ENCODE results near the gene ERC2.
"Not testable (repeated sequence)": the region's sequence is repeated elsewhere in the genome, so short reads cannot be mapped to it uniquely, and the experiment has no call there.

ERC2 gene

GRCh38 chr3:56081246-56081645 is 387.0 kb downstream of the ERC2 start:
- DNase-seq (ENCODE audit: low read depth in 1 of 2, low spot score in 1 of 2), result no peak

DNA sequence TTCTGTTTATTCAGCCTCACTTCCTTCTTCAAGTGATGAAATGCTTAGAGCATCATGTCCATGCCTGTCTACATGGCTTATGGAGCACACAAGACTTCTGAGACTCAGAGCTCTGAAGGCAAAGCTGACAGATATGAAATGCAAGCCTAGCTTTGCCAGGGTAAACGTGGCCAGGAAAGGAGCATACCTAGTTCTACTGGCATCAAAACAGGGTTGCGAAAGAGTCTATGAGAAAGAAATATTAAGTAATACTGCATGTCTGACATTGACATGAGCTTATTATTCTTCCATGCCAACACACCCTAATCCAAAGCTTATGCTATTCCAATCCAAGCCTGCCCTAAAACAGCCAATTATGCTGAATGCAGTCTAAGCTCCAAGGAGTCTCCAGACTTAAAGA is 391.5 kb downstream of the ERC2 start:
- DNase-seq (ENCODE audit: low read depth in 1 of 2, low spot score in 1 of 2), result no peak

GRCh38 chr3:56075089-56075488 is 393.2 kb downstream of the ERC2 start:
- no peak for DNase-seq (ENCODE audit: low read depth in 1 of 2, low spot score in 1 of 2)

GRCh38 chr3:56069766-56070165 is 398.5 kb downstream of the ERC2 start:
- DNase-seq (ENCODE audit: low read depth in 1 of 2, low spot score in 1 of 2), result no peak

DNA sequence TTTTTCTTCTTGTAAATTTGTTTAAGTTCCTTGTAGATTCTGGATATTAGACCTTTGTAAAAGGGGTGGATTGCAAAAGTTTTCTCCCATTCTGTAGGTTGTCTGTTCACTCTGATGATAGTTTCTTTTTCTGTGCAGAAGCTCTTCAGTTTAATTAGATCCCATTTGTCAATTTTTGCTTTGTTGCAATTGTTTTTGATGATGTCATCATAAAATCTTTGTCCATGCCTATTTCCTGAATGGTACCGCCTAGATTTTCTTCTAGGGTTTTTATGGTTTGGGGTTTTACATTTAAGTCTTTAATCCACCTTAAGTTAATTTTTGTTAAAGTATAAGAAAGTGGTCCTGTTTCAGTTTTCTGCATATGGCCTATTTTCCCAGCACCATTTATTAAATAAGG is 401.9 kb downstream of the ERC2 start:
- DNase-seq (ENCODE audit: low read depth in 1 of 2, low spot score in 1 of 2), result not testable (repeated sequence)

DNA sequence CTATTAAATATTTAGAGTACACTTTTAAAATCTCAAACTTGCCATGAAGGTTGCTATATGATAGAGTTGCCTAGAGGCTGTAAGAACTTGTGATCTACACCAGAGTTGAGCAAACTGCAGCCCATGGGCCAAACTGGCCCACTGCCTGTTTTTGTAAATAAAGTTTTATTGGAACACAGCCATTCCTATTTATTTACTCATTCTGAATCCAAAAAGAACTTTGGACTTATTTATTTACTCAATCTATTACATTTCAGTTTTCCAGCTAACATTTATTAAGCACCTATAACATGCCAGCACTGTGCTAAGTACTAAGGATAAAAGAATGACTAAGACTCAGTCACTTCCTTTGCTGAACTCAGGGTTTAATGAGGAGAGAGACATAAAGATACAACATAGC is 403.6 kb downstream of the ERC2 start:
- no peak for DNase-seq (ENCODE audit: low read depth in 1 of 2, low spot score in 1 of 2)

- no peak for DNase-seq (ENCODE audit: low read depth in 1 of 2, low spot score in 1 of 2)
Measured at GRCh38 chr3:56061279-56061626, 407.0 kb downstream of the ERC2 start.

- no peak for DNase-seq (ENCODE audit: low read depth in 1 of 2, low spot score in 1 of 2)
Measured at GRCh38 chr3:56060521-56061278, 407.6 kb downstream of the ERC2 start.

DNA sequence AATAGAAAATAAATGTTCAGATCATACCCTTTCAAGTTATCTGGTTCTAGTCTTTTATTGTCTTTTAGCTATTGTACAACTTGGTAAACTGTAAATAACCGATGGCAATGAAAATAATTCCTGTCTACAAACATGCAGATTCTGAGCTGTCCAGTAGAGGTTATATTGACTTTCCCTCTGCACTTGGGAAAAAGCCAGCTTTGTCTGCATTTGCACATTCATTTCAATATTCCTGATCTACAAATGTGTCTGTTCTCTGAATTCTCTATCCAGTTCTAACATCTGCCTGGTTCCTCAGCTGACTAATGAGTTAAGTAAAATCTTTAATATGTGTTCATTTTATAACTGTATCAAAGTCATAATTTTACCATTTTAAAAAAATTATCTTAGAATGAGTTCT is 408.5 kb downstream of the ERC2 start:
- no peak for DNase-seq (ENCODE audit: low read depth in 1 of 2, low spot score in 1 of 2)

- no peak for DNase-seq (ENCODE audit: low read depth in 1 of 2, low spot score in 1 of 2)
Measured at GRCh38 chr3:56055951-56056350, 412.3 kb downstream of the ERC2 start.

DNA sequence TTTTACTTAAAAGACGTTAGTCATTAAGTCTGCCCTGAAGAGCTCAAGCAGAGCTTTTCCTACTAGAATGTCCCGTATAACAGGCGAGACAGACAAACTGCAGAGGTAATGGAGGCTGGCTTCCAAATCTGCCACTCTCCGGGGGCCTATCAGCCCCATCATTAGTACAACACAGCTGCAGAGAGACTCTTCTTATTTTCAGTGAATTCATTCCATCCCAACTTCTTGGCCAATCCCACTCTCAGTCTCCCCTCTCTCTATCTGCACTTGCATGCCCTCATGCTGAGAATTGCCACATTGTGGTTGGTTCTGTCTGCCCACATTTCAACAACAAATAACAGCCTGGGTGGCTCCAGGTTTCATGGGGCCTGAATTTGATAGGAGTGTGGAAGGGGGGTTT is 412.7 kb downstream of the ERC2 start:
- DNase-seq (ENCODE audit: low read depth in 1 of 2, low spot score in 1 of 2), result no peak

- no peak for DNase-seq (ENCODE audit: low read depth in 1 of 2, low spot score in 1 of 2)
Measured at GRCh38 chr3:56054844-56055243, 413.4 kb downstream of the ERC2 start.

DNA sequence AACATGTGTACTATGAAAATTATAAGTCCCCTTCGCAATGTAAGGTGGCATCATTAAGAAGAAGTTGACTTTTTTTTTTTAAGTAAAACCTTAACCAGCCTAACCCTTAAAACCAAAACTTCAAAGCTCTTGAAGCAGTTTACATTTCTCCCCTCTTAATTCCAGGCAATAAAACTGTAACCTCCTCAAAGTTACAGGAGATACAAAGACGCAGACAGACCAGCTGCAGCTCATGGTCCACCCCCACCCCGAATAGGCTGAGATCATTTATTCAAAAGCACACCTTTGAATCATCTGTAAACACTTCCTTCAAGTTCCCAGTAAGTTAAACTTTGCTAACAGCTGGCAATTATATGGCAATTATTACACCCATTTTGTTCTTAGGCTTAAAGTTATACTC is 414.5 kb downstream of the ERC2 start:
- no peak for DNase-seq (ENCODE audit: low read depth in 1 of 2, low spot score in 1 of 2)

- no peak for DNase-seq (ENCODE audit: low read depth in 1 of 2, low spot score in 1 of 2)
Measured at GRCh38 chr3:56052188-56052587, 416.1 kb downstream of the ERC2 start.

GRCh38 chr3:56051052-56051451 is 417.2 kb downstream of the ERC2 start:
- no peak for DNase-seq (ENCODE audit: low read depth in 1 of 2, low spot score in 1 of 2)

DNA sequence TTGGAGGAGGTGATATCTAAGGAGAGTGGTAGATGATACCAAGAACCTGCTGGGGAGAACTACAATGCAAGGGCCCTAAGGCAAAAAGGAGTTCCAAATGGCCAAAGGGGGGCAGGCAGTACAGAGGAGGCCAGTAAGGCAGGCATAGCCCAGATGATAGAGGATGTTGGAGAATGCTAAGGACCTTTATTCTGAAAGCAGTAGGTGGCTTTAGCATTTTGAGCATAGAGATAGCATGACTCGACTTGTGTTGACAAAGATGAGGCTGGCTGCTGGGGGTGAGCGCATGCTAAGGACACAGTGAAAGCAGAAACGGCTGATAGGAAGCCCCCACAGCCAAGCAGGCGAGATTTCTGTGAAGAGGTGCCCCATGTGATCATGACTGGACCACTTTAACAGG is 419.3 kb downstream of the ERC2 start:
- no peak for DNase-seq (ENCODE audit: low read depth in 1 of 2, low spot score in 1 of 2)

DNA sequence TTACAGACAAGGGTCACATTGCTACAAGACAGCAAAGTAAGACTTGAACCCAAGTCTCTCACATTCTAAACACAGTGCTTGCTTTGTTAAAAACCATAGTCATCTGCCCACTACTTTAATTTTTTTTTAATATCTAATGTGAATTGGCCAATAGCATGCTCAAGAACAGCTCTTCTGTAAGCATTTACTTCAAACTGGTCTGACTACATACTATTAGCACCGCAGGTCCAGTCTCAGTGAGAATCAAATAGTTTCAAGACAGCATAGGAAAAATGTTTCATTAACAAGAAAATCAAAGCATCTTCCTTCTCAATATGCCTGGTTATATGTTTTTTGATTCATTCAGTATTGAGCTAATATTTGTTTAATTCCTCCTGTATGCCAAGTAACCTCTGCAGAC is 419.9 kb downstream of the ERC2 start:
- no peak for DNase-seq (ENCODE audit: low read depth in 1 of 2, low spot score in 1 of 2)

DNA sequence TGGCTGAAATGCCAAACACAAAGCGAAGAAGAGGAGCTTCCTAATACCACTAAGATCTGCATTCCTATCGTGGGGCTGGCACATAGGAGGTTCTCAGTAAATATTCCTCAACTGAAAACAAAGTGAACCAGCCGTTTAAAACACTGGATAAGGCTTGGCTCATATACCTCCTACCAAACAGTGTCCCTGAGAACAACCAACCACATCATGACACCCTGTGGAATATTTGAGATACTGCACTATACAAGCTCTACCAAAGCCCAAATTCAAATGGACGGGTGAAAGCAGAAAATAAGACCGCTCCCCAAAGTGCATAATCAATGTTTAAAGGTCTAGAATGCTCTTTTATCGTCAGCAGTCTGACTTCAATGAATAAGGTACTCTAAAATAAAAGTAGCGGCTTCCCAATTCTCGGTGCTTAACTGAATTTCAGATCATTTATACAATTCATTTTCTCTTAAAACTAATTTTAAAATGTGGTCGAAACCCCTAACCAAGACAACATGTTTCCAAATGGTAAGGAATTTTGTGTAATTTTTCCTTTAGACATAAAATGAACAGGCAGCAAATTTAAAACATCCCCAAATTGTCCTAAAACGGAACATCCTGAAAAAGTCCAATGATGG is 425.8 kb downstream of the ERC2 start:
- DNase-seq (ENCODE audit: low read depth in 1 of 2, low spot score in 1 of 2), result no peak

DNA sequence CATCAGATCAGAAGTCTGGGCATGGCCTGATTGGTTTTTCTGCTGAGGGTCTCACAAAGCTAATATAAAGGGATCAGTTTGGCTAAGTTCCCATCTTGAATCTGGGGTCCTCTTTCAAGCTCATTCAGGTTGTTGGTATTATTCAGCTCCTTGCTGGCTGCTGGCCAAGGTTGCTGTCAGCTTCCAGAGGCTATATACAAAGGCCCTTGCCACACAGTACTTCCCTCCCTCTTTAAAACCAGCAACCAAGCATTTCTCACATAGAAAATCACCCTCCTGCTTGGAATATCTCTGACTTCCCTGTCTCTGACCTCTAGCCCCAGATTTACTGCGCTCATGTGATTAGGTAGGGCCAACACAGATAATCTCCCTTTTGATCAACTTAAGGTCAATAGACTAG is 442.9 kb downstream of the ERC2 start:
- DNase-seq (ENCODE audit: low read depth in 1 of 2, low spot score in 1 of 2), result no peak

- DNase-seq (ENCODE audit: low read depth in 1 of 2, low spot score in 1 of 2), result no peak
Measured at GRCh38 chr3:56023546-56023945, 444.7 kb downstream of the ERC2 start.

- no peak for DNase-seq (ENCODE audit: low read depth in 1 of 2, low spot score in 1 of 2)
Measured at GRCh38 chr3:56022619-56023018, 445.6 kb downstream of the ERC2 start.

DNA sequence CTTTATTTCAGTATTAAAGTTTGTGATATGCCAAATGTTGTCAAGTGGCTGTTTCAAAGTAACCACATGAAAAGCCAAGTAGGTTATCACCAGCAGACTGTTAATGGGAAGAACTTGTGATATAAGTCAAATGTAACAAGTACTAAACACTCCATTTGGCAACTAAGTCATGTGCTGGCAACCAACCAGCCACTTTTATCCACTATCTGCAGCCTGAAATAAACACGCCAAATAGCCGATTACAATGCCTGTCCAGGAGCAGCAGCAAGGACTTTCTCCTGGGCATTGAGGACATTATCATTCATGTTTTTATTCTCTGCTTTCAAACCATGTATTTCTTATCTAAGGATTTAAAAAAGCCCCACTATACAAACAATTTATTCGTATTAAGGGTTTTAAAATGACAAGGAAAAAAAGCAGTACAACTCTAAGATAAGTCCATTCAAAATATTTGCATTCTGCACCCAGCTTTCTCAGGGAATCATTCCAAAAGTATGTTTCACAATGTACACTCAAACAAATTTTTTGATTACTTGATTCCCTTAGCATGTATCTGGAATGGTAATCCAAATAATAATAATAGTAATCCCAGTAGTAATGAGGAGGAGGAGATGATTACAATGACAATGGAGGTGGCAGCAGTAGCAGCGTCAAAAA is 448.6 kb downstream of the ERC2 start:
- DNase-seq (ENCODE audit: low read depth in 1 of 2, low spot score in 1 of 2), result no peak

DNA sequence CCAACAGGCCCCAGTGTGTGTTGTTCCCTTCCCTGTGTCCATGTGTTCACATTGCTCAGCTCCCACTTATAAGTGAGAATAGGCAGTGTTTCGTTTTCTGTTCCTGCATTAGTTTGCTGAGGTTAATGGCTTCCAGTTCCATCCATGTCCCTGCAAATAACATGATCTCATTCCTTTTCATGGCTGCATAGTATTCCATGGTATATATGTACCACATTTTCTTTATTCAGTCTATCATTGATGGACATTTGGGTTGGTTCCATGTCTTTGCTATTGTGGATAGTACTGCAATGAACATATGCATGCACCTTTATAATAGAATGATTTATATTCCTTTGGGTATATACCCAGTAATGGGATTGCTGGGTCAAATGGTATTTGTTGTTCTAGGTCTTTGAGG is 452.9 kb downstream of the ERC2 start:
- DNase-seq (ENCODE audit: low read depth in 1 of 2, low spot score in 1 of 2), result not testable (repeated sequence)

Data from activated T-helper 1 cell treated with anti-CD3 and anti-CD28 coated beads, Interleukin-2, amount 50 U/mL, for 16 hours (primary cell).